Uterus (tissue), 2 donors: Measurements from ENCODE around the gene ALLC.

Experiments
- CTCF ChIP-seq, 4 experiments: fragments of 200-600 bp in 2 of 4; fragments of 450-650 bp in 2 of 4; sonication (generic) in 2 of 4; IDR thresholded peaks; one replicate each; pipeline ENCODE4 v1.5.1; 2016 to 2019; ENCODE audit warnings: antibody characterized with exemption in 4 of 4, mild to moderate bottlenecking in 2 of 4, moderate library complexity in 1 of 4
- POLR2A ChIP-seq, 2 donors: fragments of 450-650 bp; IDR thresholded peaks; one replicate each; pipeline ENCODE4 v1.6.1; 2016; ENCODE audit warnings: antibody characterized with exemption in 2 of 2, mild to moderate bottlenecking in 1 of 2, moderate library complexity in 1 of 2

- TF ChIP-seq CTCF (IDR thresholded peaks at IDR 0.05) (no peak), POLR2A (IDR thresholded peaks at IDR 0.05) (no peak)
Observed at GRCh38 chr2:3747826-3748225, 89.8 kb downstream of the ALLC start.
